ENCODE data around the gene FPGS. TPM values are rescaled to one million over a fixed set of nuclear protein-coding genes. Genes with fewer than 3 reads are reported as not detected.

The FPGS gene
- total RNA-seq, 1 experiment from 2014 or later: 81.7 TPM

- no peak overlapping the region for H3K27ac Mint-ChIP-seq
- H3K4me3 Mint-ChIP-seq: peak overlapping the region; percentile 97
- peaks cover 36% of the 10 kb centered on the region for H3K36me3 Mint-ChIP-seq
- DNase-seq (ENCODE audit: low spot score) (peak; percentile 90), ATAC-seq (peak; percentile 34)
- no peaks in the 10 kb centered on the region for H3K27me3 Mint-ChIP-seq (ENCODE audit: low read depth)
- ChIA-PET POLR2A (interaction anchor here (0.7 to 1.2 kb wide), 6 partner anchors 14 to 85 kb away, joined by 3 to 4 read pairs (median 3); no protein-coding TSS in a partner anchor), CTCF (interaction anchor here (0.5 to 2.9 kb wide), 19 partner anchors 9 to 152 kb away, joined by 3 to 38 read pairs (median 4); partner anchors contain the start of genes FPGS, ST6GALNAC4 and TOR2A)
- TF ChIP-seq CREM (CRISPR knock-in tag; IDR thresholded peaks at IDR 0.05) (no peak), ZNF671 (CRISPR knock-in tag; IDR thresholded peaks at IDR 0.05) (no peak), ESRRA (CRISPR knock-in tag; IDR thresholded peaks at IDR 0.05; ENCODE audit: borderline replicate concordance) (0 out of 2 replicates have a peak, but pooled peaks have one; percentile 64), CBFB (CRISPR knock-in tag; IDR thresholded peaks at IDR 0.05; ENCODE audit: low read depth) (no peak), SMAD3 (CRISPR knock-in tag; IDR thresholded peaks at IDR 0.05; ENCODE audit: borderline replicate concordance) (no peak), CTCF (IDR thresholded peaks at IDR 0.05) (peak; percentile 95), CDX4 (CRISPR knock-in tag; IDR thresholded peaks at IDR 0.05; ENCODE audit: borderline replicate concordance) (no peak), TCF7 (CRISPR knock-in tag; IDR thresholded peaks at IDR 0.05; ENCODE audit: low read depth) (no peak), PRRX2 (CRISPR knock-in tag; IDR thresholded peaks at IDR 0.05) (no peak), HMGXB4 (CRISPR knock-in tag; IDR thresholded peaks at IDR 0.05) (0 out of 2 replicates have a peak, but pooled peaks have one; percentile 32)
- peaks cover 20% of the 10 kb centered on the region for H3K4me1 Mint-ChIP-seq
- H3K9me3 Mint-ChIP-seq: no peaks in the 10 kb centered on the region
These were observed 17.4 kb upstream of the FPGS start for GRCh38 chr9:127785023-127785932.

- Mint-ChIP-seq H3K4me1 (peaks cover 20% of the 10 kb centered on the region), H3K9me3 (no peaks in the 10 kb centered on the region), H3K36me3 (peaks cover 43% of the 10 kb centered on the region), H3K4me3 (peak within 1 kb of the TSS; percentile 97), H3K27ac (peak within 1 kb of the TSS; percentile 93), H3K27me3 (ENCODE audit: low read depth) (no peaks in the 10 kb centered on the region)
- DNase-seq (ENCODE audit: low spot score) (peak; percentile 93), ATAC-seq (peak; percentile 64)
- CTCF ChIA-PET: interaction anchor here (0.5 to 2.9 kb wide), 16 partner anchors 10 to 135 kb away, joined by 3 to 38 read pairs (median 4); partner anchors contain the start of genes FPGS, ST6GALNAC4 and TOR2A
- POLR2A ChIA-PET: interaction anchor here (0.7 to 1.2 kb wide), 6 partner anchors 15 to 84 kb away, joined by 3 to 4 read pairs (median 3); no protein-coding TSS in a partner anchor
- TF ChIP-seq, protein P1, sequence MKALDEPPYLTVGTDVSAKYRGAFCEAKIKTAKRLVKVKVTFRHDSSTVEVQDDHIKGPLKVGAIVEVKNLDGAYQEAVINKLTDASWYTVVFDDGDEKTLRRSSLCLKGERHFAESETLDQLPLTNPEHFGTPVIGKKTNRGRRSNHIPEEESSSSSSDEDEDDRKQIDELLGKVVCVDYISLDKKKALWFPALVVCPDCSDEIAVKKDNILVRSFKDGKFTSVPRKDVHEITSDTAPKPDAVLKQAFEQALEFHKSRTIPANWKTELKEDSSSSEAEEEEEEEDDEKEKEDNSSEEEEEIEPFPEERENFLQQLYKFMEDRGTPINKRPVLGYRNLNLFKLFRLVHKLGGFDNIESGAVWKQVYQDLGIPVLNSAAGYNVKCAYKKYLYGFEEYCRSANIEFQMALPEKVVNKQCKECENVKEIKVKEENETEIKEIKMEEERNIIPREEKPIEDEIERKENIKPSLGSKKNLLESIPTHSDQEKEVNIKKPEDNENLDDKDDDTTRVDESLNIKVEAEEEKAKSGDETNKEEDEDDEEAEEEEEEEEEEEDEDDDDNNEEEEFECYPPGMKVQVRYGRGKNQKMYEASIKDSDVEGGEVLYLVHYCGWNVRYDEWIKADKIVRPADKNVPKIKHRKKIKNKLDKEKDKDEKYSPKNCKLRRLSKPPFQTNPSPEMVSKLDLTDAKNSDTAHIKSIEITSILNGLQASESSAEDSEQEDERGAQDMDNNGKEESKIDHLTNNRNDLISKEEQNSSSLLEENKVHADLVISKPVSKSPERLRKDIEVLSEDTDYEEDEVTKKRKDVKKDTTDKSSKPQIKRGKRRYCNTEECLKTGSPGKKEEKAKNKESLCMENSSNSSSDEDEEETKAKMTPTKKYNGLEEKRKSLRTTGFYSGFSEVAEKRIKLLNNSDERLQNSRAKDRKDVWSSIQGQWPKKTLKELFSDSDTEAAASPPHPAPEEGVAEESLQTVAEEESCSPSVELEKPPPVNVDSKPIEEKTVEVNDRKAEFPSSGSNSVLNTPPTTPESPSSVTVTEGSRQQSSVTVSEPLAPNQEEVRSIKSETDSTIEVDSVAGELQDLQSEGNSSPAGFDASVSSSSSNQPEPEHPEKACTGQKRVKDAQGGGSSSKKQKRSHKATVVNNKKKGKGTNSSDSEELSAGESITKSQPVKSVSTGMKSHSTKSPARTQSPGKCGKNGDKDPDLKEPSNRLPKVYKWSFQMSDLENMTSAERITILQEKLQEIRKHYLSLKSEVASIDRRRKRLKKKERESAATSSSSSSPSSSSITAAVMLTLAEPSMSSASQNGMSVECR (CRISPR knock-in tag; IDR thresholded peaks at IDR 0.05; ENCODE audit: borderline replicate concordance): 0 out of 2 replicates have a peak, but pooled peaks have one; percentile 57
- TF ChIP-seq ZNF532 (CRISPR knock-in tag; IDR thresholded peaks at IDR 0.05; ENCODE audit: borderline replicate concordance) (no peak), GRHL2 (CRISPR knock-in tag; IDR thresholded peaks at IDR 0.05; ENCODE audit: insufficient replicate concordance, severe bottlenecking) (no peak), ETV6 (CRISPR knock-in tag; IDR thresholded peaks at IDR 0.05) (peak; percentile 64), TCF7 (CRISPR knock-in tag; IDR thresholded peaks at IDR 0.05; ENCODE audit: low read depth) (no peak), SOX15 (CRISPR knock-in tag; IDR thresholded peaks at IDR 0.05) (no peak)
These were observed 16.5 kb upstream of the FPGS start, which contains the start of gene CDK9 for GRCh38 chr9:127785933-127786772. Gene CDK9 (plus strand): TSS chr9:127786034. CDS start chr9:127786149, 115 bp downstream.

All from WTC11 (cell line).